ENCODE measurements around the gene RRAGC.

- no peak for TF ChIP-seq CTCF (IDR thresholded peaks at IDR 0.05)
- no peak for TF ChIP-seq POLR2A (IDR thresholded peaks at IDR 0.05)
Observed at GRCh38 chr1:38804062-38804886, 55.3 kb downstream of the RRAGC start.

Measured in Peyer's patch (tissue), 4 donors.